ENCODE data around the gene KIF20B. TPM values are rescaled to one million over a fixed set of nuclear protein-coding genes. Genes with fewer than 3 reads are reported as not detected.
A peak's percentile ranks its signal among the peaks of the same experiment; 100 is the strongest.

Gene KIF20B
- total RNA-seq, 4 donors from 2014 or later = 4.2 to 13.4 (median 8.6) TPM

GRCh38 chr10:89685936-89686335, 15.5 kb upstream of the KIF20B start:
- H3K9me3 ChIP-seq = no peaks in the 10 kb centered on the region
- TF ChIP-seq CTCF (IDR thresholded peaks at IDR 0.05) = no peak
- no peak for TF ChIP-seq POLR2A (IDR thresholded peaks at IDR 0.05)
- H3K4me3 ChIP-seq = no peak overlapping the region
- no peaks in the 10 kb centered on the region for H3K27me3 ChIP-seq
- WGBS, 2 donors = 63 to 72% methylated on average over 3 to 4 of the region's 4 CpGs
- intact Hi-C loops (cut with DNase I) = no loop called here
- DNase-seq = no peak
- no peaks in the 10 kb centered on the region for H3K36me3 ChIP-seq
- no peaks in the 10 kb centered on the region for H3K4me1 ChIP-seq
- H3K27ac ChIP-seq = no peak overlapping the region

- 46 to 79% methylated on average over 2 of the region's 2 CpGs for WGBS, 2 donors
- no peak overlapping the region for H3K4me3 ChIP-seq
- no peak overlapping the region for H3K27ac ChIP-seq
- TF ChIP-seq POLR2A (IDR thresholded peaks at IDR 0.05) (no peak), CTCF (IDR thresholded peaks at IDR 0.05) (no peak)
- H3K27me3 ChIP-seq = no peaks in the 10 kb centered on the region
- intact Hi-C loops (cut with DNase I) = no loop called here
- H3K9me3 ChIP-seq = no peaks in the 10 kb centered on the region
- H3K36me3 ChIP-seq = no peaks in the 10 kb centered on the region
- DNase-seq = no peak
- no peaks in the 10 kb centered on the region for H3K4me1 ChIP-seq
These were observed 11.4 kb upstream of the KIF20B start for GRCh38 chr10:89690027-89690426.

GRCh38 chr10:89692416-89692815, 9.0 kb upstream of the KIF20B start:
- H3K27me3 ChIP-seq = no peaks in the 10 kb centered on the region
- intact Hi-C loops (cut with DNase I) = no loop called here
- 79 to 83% methylated on average over 4 of the region's 4 CpGs for WGBS, 2 donors

GRCh38 chr10:89693176-89693575, 8.2 kb upstream of the KIF20B start:
- H3K27me3 ChIP-seq = no peaks in the 10 kb centered on the region
- 90 to 92% methylated on average over 5 of the region's 5 CpGs for WGBS, 2 donors
- no peak for DNase-seq
- TF ChIP-seq POLR2A (IDR thresholded peaks at IDR 0.05) (no peak), CTCF (IDR thresholded peaks at IDR 0.05) (no peak)
- H3K36me3 ChIP-seq = no peaks in the 10 kb centered on the region
- no peak overlapping the region for H3K4me3 ChIP-seq
- peaks cover 0 to 10% (median 0%) of the 10 kb centered on the region in 3 donors for H3K4me1 ChIP-seq
- intact Hi-C loops (cut with DNase I) = no loop called here
- no peaks in the 10 kb centered on the region for H3K9me3 ChIP-seq
- H3K27ac ChIP-seq = peak overlapping the region in 1 of 4 donors; percentile 13

More at GRCh38 chr10:89692416-89692815, 9.0 kb upstream of the KIF20B start:
- peak overlapping the region in 1 of 4 donors; percentile 13 for H3K27ac ChIP-seq
- H3K4me3 ChIP-seq = no peak overlapping the region
- DNase-seq = no peak
- H3K4me1 ChIP-seq = peaks cover 0 to 10% (median 0%) of the 10 kb centered on the region in 3 donors
- no peaks in the 10 kb centered on the region for H3K9me3 ChIP-seq
- TF ChIP-seq CTCF (IDR thresholded peaks at IDR 0.05) (no peak), POLR2A (IDR thresholded peaks at IDR 0.05) (no peak)
- no peaks in the 10 kb centered on the region for H3K36me3 ChIP-seq

GRCh38 chr10:89695307-89695706, 6.1 kb upstream of the KIF20B start:
- H3K4me3 ChIP-seq = no peak overlapping the region
- H3K27ac ChIP-seq = no peak overlapping the region
- no peaks in the 10 kb centered on the region for H3K27me3 ChIP-seq
- no peaks in the 10 kb centered on the region for H3K36me3 ChIP-seq
- TF ChIP-seq CTCF (IDR thresholded peaks at IDR 0.05) (no peak), POLR2A (IDR thresholded peaks at IDR 0.05) (no peak)
- intact Hi-C loops (cut with DNase I) = no loop called here
- 64 to 67% methylated on average over 3 of the region's 3 CpGs for WGBS, 2 donors
- no peak for DNase-seq
- peaks cover 0 to 13% (median 0%) of the 10 kb centered on the region in 3 donors for H3K4me1 ChIP-seq
- no peaks in the 10 kb centered on the region for H3K9me3 ChIP-seq
